Fibroblast of upper back skin (primary cell): ENCODE measurements around the gene ADGRD2.

Experiments used
- DNase-seq: peaks from one replicate; pipeline ENCODE4 v3.0.0-alpha.2; 2013

Gene ADGRD2

DNA sequence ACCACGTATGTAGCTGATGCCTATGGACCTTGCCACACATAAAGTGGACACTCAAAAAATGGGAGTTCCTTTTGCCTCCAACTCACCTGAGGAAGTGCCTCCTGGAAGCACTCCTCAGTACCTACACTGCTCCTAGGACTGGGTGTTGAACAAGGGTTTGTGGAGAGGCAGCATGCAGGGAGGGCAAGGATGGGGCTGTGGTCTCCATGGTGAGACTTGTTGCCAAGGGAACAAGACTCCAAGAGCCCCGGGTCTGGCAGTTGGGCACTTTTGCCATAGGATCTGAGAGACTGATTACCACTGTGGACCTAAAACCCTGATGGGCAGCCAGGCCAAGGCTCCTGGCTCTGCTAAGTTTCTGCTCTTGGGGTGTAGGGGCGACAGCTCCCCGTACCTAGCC, 63.9 kb downstream of the ADGRD2 start:
- no peak for DNase-seq

GRCh38 chr9:124514874-124515273, 64.6 kb downstream of the ADGRD2 start:
- no peak for DNase-seq

DNA sequence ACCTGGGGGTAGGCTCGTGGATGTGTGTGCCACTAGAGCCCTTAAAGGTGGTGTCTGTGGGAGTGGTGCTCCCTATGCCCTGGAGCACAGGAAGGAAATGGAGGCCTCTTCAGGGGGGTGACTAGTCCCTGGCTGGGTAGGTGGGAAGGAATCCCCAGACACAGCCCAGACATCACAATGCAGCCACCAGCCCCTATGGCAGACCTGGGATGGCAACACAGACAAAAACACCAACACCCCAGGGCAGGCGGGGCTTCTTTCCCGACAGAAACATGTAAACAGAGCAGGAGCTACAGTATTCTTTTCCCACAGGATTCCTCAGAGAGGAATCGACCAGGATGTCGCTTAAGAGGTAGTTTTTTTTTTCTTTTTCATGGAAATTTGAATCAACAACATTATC, 67.3 kb downstream of the ADGRD2 start:
- no peak for DNase-seq

- no peak for DNase-seq
Measured at GRCh38 chr9:124518116-124518515, 67.9 kb downstream of the ADGRD2 start.

DNA sequence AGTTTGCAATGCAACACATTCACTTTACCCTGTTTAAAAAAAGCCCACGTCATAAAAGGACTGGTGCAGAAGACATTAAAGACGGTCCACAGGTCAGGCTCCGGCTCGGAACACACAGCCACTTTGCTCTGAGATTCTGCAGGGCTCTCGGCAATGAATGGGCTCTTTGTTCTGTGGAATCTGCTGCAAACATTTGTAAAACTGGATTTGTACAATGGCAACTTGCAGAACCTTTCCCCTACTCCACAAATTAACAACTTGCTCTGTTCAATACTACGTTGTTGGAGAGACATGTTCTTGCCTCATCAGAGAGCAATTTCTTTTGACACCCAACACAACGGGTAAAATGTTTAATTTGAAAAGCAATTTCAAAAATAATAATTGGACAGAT, 70.0 kb downstream of the ADGRD2 start:
- no peak for DNase-seq

DNA sequence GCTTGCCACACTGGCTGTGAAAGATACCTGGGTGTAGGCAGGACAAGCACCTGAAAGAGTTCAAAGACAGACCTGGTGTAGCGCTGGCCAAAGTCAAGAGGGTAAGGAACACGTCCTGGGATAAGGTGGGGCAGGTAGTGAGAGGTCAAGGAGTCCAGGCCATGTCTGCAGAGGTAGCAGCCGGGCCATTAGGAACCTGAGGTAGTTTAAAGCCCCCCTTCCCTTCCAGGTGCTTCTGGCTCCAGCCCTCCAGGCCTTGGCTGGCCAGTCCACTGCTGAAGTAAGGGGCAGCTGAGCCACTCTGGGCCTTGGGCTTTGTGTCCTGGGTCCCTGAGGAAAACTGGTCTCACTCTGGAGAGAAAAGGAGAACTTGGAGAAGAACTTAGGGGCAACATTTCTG, 70.9 kb downstream of the ADGRD2 start:
- no peak for DNase-seq

- DNase-seq = no peak
Measured at GRCh38 chr9:124522121-124523098, 72.2 kb downstream of the ADGRD2 start.

- no peak for DNase-seq
Measured at GRCh38 chr9:124526174-124526573, 75.9 kb downstream of the ADGRD2 start.

- DNase-seq = no peak
Measured at GRCh38 chr9:124527781-124528180, 77.5 kb downstream of the ADGRD2 start.
